GM18861 (cell line): Measurements from ENCODE around the gene ARFGAP1.

Experiments used
- ATAC-seq: cut with Tn5 transposase; IDR thresholded peaks from one replicate; pipeline ENCODE4 v1.9.1; 2021; ENCODE audit not compliant: unreplicated experiment

The ARFGAP1 gene

GRCh38 chr20:63277466-63278272 lies 5.1 kb downstream of the ARFGAP1 start:
- ATAC-seq, result no peak

GRCh38 chr20:63278661-63279060 lies 6.0 kb downstream of the ARFGAP1 start:
- ATAC-seq, result no peak

GRCh38 chr20:63279931-63280330 lies 7.3 kb downstream of the ARFGAP1 start:
- no peak for ATAC-seq

- no peak for ATAC-seq
Measured at GRCh38 chr20:63280371-63280770, 7.8 kb downstream of the ARFGAP1 start.

GRCh38 chr20:63280929-63281545 lies 8.4 kb downstream of the ARFGAP1 start:
- ATAC-seq, result no peak

GRCh38 chr20:63281742-63282665 lies 9.4 kb downstream of the ARFGAP1 start:
- ATAC-seq, result no peak

- ATAC-seq, result no peak
Measured at GRCh38 chr20:63282946-63283345, 10.3 kb downstream of the ARFGAP1 start.

- no peak for ATAC-seq
Measured at GRCh38 chr20:63283397-63284082, 10.9 kb downstream of the ARFGAP1 start.

- no peak for ATAC-seq
Measured at GRCh38 chr20:63284083-63284440, 11.4 kb downstream of the ARFGAP1 start.

GRCh38 chr20:63284544-63284949 lies 11.9 kb downstream of the ARFGAP1 start:
- ATAC-seq, result no peak

- no peak for ATAC-seq
Measured at GRCh38 chr20:63284981-63285524, 12.4 kb downstream of the ARFGAP1 start.

GRCh38 chr20:63285636-63286615 lies 13.3 kb downstream of the ARFGAP1 start:
- no peak for ATAC-seq

- ATAC-seq, result no peak
Measured at GRCh38 chr20:63286781-63287696, 14.4 kb downstream of the ARFGAP1 start.

- no peak for ATAC-seq
Measured at GRCh38 chr20:63287697-63288580, 15.3 kb downstream of the ARFGAP1 start.

- no peak for ATAC-seq
Measured at GRCh38 chr20:63288581-63289251, 16.1 kb downstream of the ARFGAP1 start.

- no peak for ATAC-seq
Measured at GRCh38 chr20:63289311-63290135, 16.9 kb downstream of the ARFGAP1 start.
